ENCODE measurements around the gene ZNF146. TPM values are rescaled to one million over a fixed set of nuclear protein-coding genes. Genes with fewer than 3 reads are reported as not detected.

The ZNF146 gene
- total and polyA plus RNA-seq, 2 experiments from 2014 or later: 60.0 to 64.6 TPM

DNA sequence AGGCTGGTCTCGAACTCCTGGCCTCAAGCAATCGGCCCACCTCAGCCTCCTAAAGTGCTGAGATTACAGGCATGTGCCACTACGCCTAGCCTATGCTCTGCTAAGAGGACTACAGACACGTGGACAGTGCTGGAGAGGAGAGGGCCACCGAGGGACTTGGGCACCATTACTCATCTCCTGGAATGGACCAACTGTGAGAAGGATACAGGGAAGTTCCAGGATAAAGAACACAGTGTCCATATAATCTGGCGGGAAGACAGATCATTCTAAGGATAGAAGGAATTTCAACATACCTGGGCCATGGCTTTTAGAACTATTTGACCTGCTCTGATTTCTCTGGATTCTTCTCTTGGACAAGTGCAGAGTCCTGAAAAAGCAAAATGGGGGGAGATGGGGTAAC, 13.2 kb upstream of the ZNF146 start:
- Histone ChIP-seq H3K79me2 (ENCODE audit: insufficient read depth) (no peaks in the 10 kb centered on the region), H3K9me3 (ENCODE audit: low read depth) (no peaks in the 10 kb centered on the region), H2AFZ (no peak overlapping the region), H3K4me3 (no peak overlapping the region), H3K27me3 (replicated peaks; ENCODE audit: insufficient read depth) (no peaks in the 10 kb centered on the region), H3K4me1 (ENCODE audit: insufficient read depth) (no peaks in the 10 kb centered on the region), H3K36me3 (ENCODE audit: low read depth) (no peaks in the 10 kb centered on the region; the same call in 1 of the 2 replicates), H3K9ac (no peak overlapping the region), H4K20me1 (ENCODE audit: insufficient read depth) (no peaks in the 10 kb centered on the region), H3F3A (ENCODE audit: insufficient read depth) (no peaks in the 10 kb centered on the region), H3K4me2 (ENCODE audit: unreplicated experiment) (no peak overlapping the region), H3K9me2 (ENCODE audit: insufficient read depth) (no peaks in the 10 kb centered on the region), H3K27ac (no peak overlapping the region)
- in situ Hi-C loops (cut with MboI): no loop called here
- 88 to 89% methylated on average over 6 of the region's 6 CpGs for WGBS, 2 experiments (ENCODE audit: low coverage in 1 of 2, low lambda C conversion rate in 2 of 2, missing lambda C conversion rate in 2 of 2)
- no peak for DNase-seq
- TF ChIP-seq EZH2phosphoT487 (IDR thresholded peaks at IDR 0.05; ENCODE audit: insufficient read depth, low read depth): no peak
- no peak for TF ChIP-seq EZH2 (IDR thresholded peaks at IDR 0.05; ENCODE audit: insufficient read depth, poor library complexity, severe bottlenecking)

DNA sequence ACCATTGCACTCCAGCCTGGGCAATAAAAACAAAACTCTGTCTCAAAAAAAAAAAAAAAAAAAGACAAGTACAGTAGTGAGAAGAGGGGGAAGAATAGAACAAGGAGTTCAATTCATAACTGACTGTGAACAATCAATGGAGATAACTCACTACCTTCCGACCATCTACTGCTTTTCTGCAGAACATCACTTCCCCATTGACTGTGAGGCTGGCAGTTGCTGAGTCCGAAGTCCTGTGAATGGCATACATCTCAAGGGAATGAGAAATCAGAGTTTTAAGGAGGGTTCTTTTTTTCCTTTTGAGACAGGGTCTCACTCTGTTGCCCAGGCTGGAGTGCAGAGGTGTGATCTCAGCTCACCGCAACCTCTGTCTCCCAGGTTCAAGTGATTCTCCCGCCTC, 11.6 kb upstream of the ZNF146 start:
- Histone ChIP-seq H3K79me2 (ENCODE audit: insufficient read depth) (no peaks in the 10 kb centered on the region; the same call in 1 of the 2 replicates), H4K20me1 (ENCODE audit: insufficient read depth) (no peaks in the 10 kb centered on the region), H3K4me1 (ENCODE audit: insufficient read depth) (no peaks in the 10 kb centered on the region), H3K9me3 (ENCODE audit: low read depth) (no peaks in the 10 kb centered on the region), H3K9me2 (ENCODE audit: insufficient read depth) (no peaks in the 10 kb centered on the region), H3K9ac (no peak overlapping the region), H3K27me3 (replicated peaks; ENCODE audit: insufficient read depth) (no peaks in the 10 kb centered on the region), H3K4me3 (no peak overlapping the region), H3K4me2 (ENCODE audit: unreplicated experiment) (no peak overlapping the region), H3K27ac (no peak overlapping the region), H3K36me3 (ENCODE audit: low read depth) (no peaks in the 10 kb centered on the region; the same call in 1 of the 2 replicates), H3F3A (ENCODE audit: insufficient read depth) (no peaks in the 10 kb centered on the region), H2AFZ (no peak overlapping the region)
- DNase-seq: no peak
- in situ Hi-C loops (cut with MboI): no loop called here
- 99 to 100% methylated on average over 4 of the region's 4 CpGs for WGBS, 2 experiments (ENCODE audit: low coverage in 1 of 2, low lambda C conversion rate in 2 of 2, missing lambda C conversion rate in 2 of 2)
- TF ChIP-seq EZH2 (IDR thresholded peaks at IDR 0.05; ENCODE audit: insufficient read depth, poor library complexity, severe bottlenecking) (no peak), EZH2phosphoT487 (IDR thresholded peaks at IDR 0.05; ENCODE audit: insufficient read depth, low read depth) (no peak)

GRCh38 chr19:36207605-36208252, 7.2 kb upstream of the ZNF146 start:
- no peaks in the 10 kb centered on the region for H3K9me3 ChIP-seq (ENCODE audit: low read depth)
- H3K4me1 ChIP-seq (ENCODE audit: insufficient read depth): no peaks in the 10 kb centered on the region
- DNase-seq: no peak
- no peak overlapping the region for H3K27ac ChIP-seq
- peaks cover 32% of the 10 kb centered on the region for H3K79me2 ChIP-seq (ENCODE audit: insufficient read depth)
- H4K20me1 ChIP-seq (ENCODE audit: insufficient read depth): no peaks in the 10 kb centered on the region
- 67 to 71% methylated on average over 3 of the region's 3 CpGs for WGBS, 2 experiments (ENCODE audit: low coverage in 1 of 2, low lambda C conversion rate in 2 of 2, missing lambda C conversion rate in 2 of 2)
- TF ChIP-seq EZH2 (IDR thresholded peaks at IDR 0.05; ENCODE audit: insufficient read depth, poor library complexity, severe bottlenecking): no peak
- TF ChIP-seq EZH2phosphoT487 (IDR thresholded peaks at IDR 0.05; ENCODE audit: insufficient read depth, low read depth): no peak
- H3K27me3 ChIP-seq (replicated peaks; ENCODE audit: insufficient read depth): no peaks in the 10 kb centered on the region
- H3K4me3 ChIP-seq: no peak overlapping the region
- H3K36me3 ChIP-seq (ENCODE audit: low read depth): no peaks in the 10 kb centered on the region; the same call in 1 of the 2 replicates
- no peaks in the 10 kb centered on the region for H3F3A ChIP-seq (ENCODE audit: insufficient read depth)
- no peak overlapping the region for H3K9ac ChIP-seq
- in situ Hi-C loops (cut with MboI): no loop called here
- H3K4me2 ChIP-seq (ENCODE audit: unreplicated experiment): no peak overlapping the region
- no peaks in the 10 kb centered on the region for H3K9me2 ChIP-seq (ENCODE audit: insufficient read depth)
- no peak overlapping the region for H2AFZ ChIP-seq

DNA sequence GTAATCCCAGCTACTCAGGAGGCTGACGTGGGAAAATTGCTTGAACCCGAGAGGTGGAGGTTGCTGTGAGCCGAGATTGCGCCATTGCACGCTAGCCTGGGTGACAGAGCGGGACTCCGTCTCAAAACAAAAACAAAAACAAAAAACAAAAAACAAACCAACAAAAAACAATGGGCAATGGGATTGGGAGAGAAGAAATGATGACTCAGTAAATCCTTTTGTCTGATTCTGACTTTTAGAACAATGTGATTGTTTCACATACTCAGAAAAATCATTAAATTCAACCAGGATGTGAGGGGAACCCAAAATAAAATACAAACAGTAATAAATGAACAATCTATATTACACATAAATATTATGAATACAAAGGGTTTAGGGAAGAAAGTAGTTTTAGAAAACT, 5.5 kb upstream of the ZNF146 start:
- no peaks in the 10 kb centered on the region for H3K27me3 ChIP-seq (replicated peaks; ENCODE audit: insufficient read depth)
- no peak overlapping the region for H3K9ac ChIP-seq

More for the DNA sequence above, 5.5 kb upstream of the ZNF146 start:
- no peak for TF ChIP-seq EZH2 (IDR thresholded peaks at IDR 0.05; ENCODE audit: insufficient read depth, poor library complexity, severe bottlenecking)
- TF ChIP-seq EZH2phosphoT487 (IDR thresholded peaks at IDR 0.05; ENCODE audit: insufficient read depth, low read depth): no peak
- H3K27ac ChIP-seq: no peak overlapping the region
- in situ Hi-C loops (cut with MboI): no loop called here
- DNase-seq: no peak
- no peaks in the 10 kb centered on the region; the same call in 1 of the 2 replicates for H3K36me3 ChIP-seq (ENCODE audit: low read depth)
- H4K20me1 ChIP-seq (ENCODE audit: insufficient read depth): no peaks in the 10 kb centered on the region
- H3K79me2 ChIP-seq (ENCODE audit: insufficient read depth): peaks cover 48% of the 10 kb centered on the region
- 92 to 99% methylated on average over 7 of the region's 7 CpGs for WGBS, 2 experiments (ENCODE audit: low coverage in 1 of 2, low lambda C conversion rate in 2 of 2, missing lambda C conversion rate in 2 of 2)
- H2AFZ ChIP-seq: no peak overlapping the region
- H3K4me1 ChIP-seq (ENCODE audit: insufficient read depth): no peaks in the 10 kb centered on the region; the same call in 1 of the 2 replicates
- H3K9me2 ChIP-seq (ENCODE audit: insufficient read depth): no peaks in the 10 kb centered on the region
- H3F3A ChIP-seq (ENCODE audit: insufficient read depth): no peaks in the 10 kb centered on the region
- no peak overlapping the region for H3K4me3 ChIP-seq
- H3K9me3 ChIP-seq (ENCODE audit: low read depth): no peaks in the 10 kb centered on the region
- no peak overlapping the region for H3K4me2 ChIP-seq (ENCODE audit: unreplicated experiment)

Data from GM23248 (cell line).